GM19397 (cell line): ENCODE data around the gene NISCH.
A peak's percentile ranks its signal among the peaks of the same experiment; 100 is the strongest.

Source experiments
- ATAC-seq: cut with Tn5 transposase; IDR thresholded peaks from one replicate; pipeline ENCODE4 v1.9.1; 2021; ENCODE audit warnings: mild to moderate bottlenecking, moderate library complexity; ENCODE audit not compliant: unreplicated experiment

The NISCH gene

GRCh38 chr3:52455283-52456168 is at the start of gene NISCH:
Gene NISCH (plus strand): TSS chr3:52455604. CDS start chr3:52455642, 38 bp downstream.
- ATAC-seq, result peak; percentile 81

- no peak for ATAC-seq
Observed at GRCh38 chr3:52406231-52406661, 49.2 kb upstream of the NISCH start.

- ATAC-seq, result no peak
Observed at GRCh38 chr3:52406791-52407510, 48.5 kb upstream of the NISCH start.

GRCh38 chr3:52407779-52408178 is 47.6 kb upstream of the NISCH start:
- no peak for ATAC-seq

GRCh38 chr3:52408466-52408865 is 46.9 kb upstream of the NISCH start:
- no peak for ATAC-seq

- no peak for ATAC-seq
Observed at GRCh38 chr3:52415800-52416199, 39.6 kb upstream of the NISCH start.

- ATAC-seq, result no peak
Observed at GRCh38 chr3:52420388-52420787, 35.0 kb upstream of the NISCH start.

GRCh38 chr3:52422669-52423068 is 32.7 kb upstream of the NISCH start:
- no peak for ATAC-seq

- ATAC-seq, result no peak
Observed at GRCh38 chr3:52423173-52423572, 32.2 kb upstream of the NISCH start.

- ATAC-seq, result no peak
Observed at GRCh38 chr3:52428151-52429005, 27.0 kb upstream of the NISCH start.

GRCh38 chr3:52429031-52429430 is 26.4 kb upstream of the NISCH start:
- no peak for ATAC-seq

GRCh38 chr3:52429779-52430415 is 25.5 kb upstream of the NISCH start:
- ATAC-seq, result no peak

- ATAC-seq, result no peak
Observed at GRCh38 chr3:52430416-52430810, 25.0 kb upstream of the NISCH start.

GRCh38 chr3:52431459-52432223 is 23.8 kb upstream of the NISCH start:
- ATAC-seq, result no peak

GRCh38 chr3:52432225-52432624 is 23.2 kb upstream of the NISCH start:
- no peak for ATAC-seq

GRCh38 chr3:52432691-52433141 is 22.7 kb upstream of the NISCH start:
- ATAC-seq, result no peak

- ATAC-seq, result no peak
Observed at GRCh38 chr3:52433328-52433995, 21.9 kb upstream of the NISCH start.

GRCh38 chr3:52433996-52434479 is 21.4 kb upstream of the NISCH start:
- no peak for ATAC-seq

- ATAC-seq, result no peak
Observed at GRCh38 chr3:52434491-52435115, 20.8 kb upstream of the NISCH start.
